Stimulated activated CD4-positive, alpha-beta T cell treated with anti-CD3 and anti-CD28 coated beads, Interleukin-4, amount 100 ng/mL, for 48 hours (primary cell): ENCODE data around the gene DOCK4.

Experiments used
- DNase-seq, 2 donors: peaks; one replicate each; pipeline ENCODE4 v3.0.0-alpha.2; 2020; ENCODE audit warnings: low read depth in 2 of 2

The DOCK4 gene

GRCh38 chr7:112159351-112159750 is 46.8 kb downstream of the DOCK4 start:
- no peak for DNase-seq

DNA sequence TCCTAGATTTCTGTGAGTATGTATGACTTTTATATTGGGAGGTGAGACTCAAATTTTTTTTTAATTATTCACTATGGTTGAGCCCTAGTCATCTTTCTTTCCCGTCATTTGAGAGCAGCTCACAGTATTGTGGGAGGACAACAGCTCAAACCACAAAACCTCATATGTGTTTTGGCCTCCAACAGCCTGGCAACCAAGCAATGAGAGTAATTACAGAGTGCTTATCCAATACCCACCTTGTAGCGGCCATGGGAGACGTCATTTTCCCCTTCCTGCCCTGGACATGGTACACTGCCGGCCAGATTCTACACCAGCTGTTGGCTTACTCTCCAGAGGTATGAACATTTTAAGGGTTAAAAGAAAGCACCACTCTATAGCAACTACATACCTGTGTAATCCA is 49.1 kb downstream of the DOCK4 start:
- DNase-seq = no peak

DNA sequence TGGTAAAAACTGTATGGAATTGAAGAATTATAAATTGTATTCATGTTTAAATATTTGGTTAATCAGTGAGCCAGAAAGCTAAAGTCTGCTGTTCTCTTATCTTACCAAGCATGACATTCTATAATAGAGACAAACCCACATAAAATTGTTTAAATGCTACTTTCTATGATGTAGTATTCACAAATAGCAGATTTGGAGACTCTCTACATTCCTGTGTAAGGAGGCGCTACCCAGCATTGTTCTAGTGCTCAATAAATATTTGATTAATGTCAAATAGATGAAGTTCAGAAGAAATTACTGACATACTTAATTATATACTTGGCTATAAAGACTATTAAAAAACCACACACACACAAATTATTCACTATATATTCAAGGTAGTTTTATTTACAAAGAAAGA is 49.8 kb downstream of the DOCK4 start:
- DNase-seq = no peak

DNA sequence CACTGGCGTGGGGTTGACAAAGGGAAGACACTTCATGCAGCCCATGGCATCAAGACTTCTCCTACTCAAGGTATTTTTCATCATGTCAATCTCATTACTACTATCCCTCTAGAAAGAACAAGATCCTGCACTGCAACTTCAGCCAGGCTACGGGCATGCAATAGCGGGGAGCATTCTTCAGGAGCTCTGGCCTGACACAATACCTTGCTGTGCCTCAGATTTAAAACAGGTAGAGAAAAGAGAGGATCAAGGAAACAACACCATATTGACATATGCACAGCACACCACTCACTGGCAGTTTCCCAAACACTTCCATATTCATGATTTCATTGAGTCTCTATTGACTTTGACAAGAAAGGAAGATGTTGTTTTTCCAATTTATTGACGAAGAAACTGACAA is 51.5 kb downstream of the DOCK4 start:
- DNase-seq = no peak

DNA sequence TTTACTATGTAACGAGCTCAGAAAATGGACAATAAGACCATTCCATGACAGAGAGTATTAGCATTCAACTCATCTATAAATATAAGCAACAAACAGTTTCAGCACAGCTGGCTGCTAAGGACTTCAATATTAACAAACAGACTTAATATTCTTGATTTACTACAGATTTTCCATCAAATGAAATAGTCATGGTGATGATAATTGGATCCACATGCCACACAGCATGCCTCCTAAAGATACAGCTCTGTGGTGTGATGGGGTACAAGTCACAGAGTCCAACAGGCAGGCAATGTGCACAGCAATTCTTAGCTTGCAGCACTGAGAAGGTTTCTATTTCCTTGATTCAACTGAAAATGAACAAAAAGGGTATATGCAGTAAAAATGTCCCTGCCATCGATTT is 54.0 kb downstream of the DOCK4 start:
- DNase-seq = no peak

GRCh38 chr7:112150823-112151641 is 55.2 kb downstream of the DOCK4 start:
- no peak for DNase-seq

GRCh38 chr7:112149734-112150133 is 56.5 kb downstream of the DOCK4 start:
- DNase-seq = no peak

- DNase-seq = no peak
These were observed 58.3 kb downstream of the DOCK4 start for GRCh38 chr7:112147793-112148361.

DNA sequence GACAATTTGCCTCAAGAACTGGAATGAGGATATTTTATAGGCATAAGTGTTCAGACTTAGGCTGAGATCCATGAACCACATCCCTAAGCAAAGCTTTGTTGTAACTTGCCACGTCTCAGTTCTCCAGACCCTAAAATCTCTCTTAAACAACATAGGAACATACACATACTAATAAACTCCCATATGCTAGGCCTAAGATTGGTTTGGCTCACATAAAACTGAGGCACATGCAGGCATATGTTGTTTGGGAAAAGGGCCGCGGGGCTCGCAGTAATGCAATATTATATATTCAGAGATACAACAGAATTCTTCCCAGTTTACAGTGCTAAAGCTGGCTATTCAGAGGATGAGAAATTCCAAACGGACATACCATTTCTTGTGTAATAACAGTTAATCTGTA is 61.0 kb downstream of the DOCK4 start:
- no peak for DNase-seq

GRCh38 chr7:112144284-112145059 is 61.7 kb downstream of the DOCK4 start:
- DNase-seq = no peak

DNA sequence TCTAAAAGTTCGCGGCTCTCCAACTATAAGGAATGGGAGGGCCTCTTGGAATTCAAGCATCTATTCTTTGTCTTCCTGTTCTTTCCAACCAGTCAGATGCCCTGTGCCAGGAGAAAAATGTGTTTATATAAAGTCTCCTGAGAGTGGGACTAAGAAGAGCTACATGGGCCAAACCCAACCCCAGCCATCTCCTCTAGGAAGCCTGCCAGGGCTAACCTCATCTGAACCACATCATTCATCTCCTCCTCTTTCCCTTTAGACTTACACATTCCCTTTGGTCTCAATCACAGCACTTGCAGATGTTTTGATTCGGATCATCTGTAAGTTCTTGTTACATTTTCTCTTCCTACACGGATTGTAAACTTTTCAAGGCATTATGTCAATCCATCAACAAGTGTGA is 62.6 kb downstream of the DOCK4 start:
- DNase-seq = no peak

DNA sequence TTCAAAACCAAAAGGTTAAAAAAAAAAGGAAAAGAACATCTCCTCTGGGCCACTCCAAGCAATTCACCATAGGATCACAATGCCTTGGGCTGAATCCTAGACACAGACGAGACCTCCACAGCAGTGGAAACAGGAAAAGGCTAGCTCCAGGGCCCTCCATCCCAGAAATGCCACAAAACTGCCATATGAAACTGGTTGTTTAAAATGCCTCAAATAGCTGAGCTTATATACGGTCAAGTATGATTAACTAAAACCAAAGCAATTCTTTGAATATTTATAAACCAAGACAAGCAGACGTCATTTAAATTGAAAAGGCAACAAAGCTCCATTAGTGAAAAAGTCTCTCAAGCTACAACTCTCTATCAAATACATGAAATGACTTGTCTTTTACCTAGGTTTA is 63.1 kb downstream of the DOCK4 start:
- DNase-seq = no peak

DNA sequence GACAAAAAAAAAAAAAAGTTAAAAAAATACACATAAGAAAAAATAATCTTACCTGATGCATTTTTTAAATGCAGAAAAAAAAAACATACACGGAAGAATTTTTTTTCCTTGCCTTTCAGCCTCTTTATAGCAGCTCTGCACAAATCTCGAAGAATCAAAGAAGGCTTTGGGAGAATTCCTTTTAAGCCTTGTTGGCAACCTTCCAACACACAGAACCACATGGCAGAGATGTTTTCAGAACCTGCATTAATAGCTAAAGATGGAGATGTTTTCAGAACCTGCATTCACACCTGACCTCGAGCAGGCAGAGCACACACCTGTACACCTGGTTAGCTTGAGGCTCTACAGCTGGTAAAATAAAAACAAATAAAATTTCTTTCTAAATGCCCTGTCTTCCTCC is 65.6 kb downstream of the DOCK4 start:
- no peak for DNase-seq

GRCh38 chr7:112138938-112139337 is 67.3 kb downstream of the DOCK4 start:
- no peak for DNase-seq

GRCh38 chr7:112138325-112138852 is 67.8 kb downstream of the DOCK4 start:
- no peak for DNase-seq

DNA sequence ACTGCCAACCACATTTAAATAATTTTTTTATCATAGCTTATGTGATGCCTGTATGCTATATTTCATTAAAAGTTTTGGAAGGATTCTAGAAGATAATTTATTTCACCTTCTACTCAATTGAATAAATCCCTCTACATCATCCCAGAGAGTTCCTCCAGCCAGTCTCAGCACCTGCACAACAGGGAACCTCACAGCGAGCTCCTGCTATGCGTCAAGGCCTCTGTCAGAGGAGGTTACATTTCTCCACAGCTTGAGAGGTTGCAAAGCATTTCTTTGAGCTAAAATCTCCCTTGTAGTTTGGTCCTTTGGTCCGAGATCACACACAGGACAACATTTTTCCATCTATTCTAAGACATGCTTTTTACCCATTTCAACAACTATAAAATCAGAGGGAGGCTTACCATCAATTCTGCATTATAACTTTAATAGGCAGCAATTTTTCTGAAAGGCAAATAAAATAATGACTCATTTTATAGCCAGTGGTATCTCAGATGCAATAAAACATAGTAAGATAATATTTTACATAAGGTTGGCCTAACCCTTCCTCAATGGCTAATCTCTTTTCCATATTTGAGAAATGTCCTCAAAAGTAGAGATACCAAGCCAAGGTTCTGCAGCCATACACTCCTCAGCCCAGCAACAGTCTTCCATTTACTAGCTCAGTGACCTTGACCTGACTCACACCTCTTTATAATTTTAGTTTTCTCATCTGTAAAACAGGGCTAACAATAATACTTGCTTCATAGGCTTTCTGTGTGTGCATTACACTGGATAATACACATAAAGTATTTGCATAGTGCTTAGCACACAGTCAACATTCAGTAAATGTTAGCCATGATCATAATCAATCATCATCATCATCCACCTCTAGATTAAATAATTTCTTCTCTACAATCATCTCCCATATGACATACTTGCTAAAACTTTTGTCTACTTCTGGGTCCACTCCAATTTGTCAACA is 68.8 kb downstream of the DOCK4 start:
- DNase-seq = no peak

DNA sequence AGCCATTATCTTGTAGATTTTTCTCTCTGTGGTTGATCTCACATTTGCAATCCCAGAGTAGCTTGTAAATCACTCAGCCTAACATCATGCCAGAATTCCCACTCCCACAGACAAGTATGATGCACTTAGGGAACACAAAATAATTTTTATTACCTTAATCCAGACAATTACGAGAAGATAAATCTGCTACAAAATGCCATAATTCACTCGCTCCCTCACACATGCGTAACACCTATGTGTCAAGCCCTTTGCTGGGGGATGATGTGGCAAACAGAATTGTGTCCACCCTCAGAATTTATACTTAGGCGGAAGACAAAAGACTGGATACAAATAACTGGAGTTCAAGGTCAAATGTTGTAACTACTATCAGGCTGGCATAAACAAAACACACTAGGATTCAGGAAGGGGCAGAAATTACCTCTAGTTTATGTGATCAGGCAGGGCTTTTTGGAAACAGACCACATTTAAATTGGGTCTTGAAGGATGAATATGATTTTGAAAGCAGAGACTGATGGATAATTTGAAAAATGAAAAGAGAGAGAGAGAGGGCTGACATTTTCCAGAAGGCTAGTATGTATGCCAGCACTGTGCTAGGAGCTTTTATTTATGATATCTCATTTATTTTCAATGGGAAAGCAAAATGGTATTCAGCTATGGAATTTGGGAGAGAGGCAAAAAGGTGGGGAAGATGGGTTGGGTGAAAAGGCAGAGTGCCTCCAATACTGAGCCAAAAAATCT is 69.8 kb downstream of the DOCK4 start:
- no peak for DNase-seq

DNA sequence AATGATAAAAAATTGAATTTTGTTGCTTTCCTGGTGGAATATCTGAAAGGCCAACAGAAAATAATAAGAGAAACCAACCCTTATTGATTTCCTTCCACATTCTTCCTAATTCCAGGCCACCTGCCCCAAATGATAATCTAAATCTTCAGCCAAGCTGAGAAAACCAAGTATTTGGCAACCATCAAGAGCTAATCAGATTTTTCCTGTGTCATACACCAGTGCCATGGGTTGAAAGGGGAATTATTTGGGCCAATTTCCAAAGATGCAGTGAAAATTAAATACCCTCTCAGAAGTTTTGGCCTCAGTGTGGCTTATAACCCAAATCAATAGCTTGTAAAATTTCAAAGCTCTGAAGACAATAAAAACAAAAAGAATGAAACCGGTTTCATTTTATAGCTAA is 70.4 kb downstream of the DOCK4 start:
- DNase-seq = no peak

DNA sequence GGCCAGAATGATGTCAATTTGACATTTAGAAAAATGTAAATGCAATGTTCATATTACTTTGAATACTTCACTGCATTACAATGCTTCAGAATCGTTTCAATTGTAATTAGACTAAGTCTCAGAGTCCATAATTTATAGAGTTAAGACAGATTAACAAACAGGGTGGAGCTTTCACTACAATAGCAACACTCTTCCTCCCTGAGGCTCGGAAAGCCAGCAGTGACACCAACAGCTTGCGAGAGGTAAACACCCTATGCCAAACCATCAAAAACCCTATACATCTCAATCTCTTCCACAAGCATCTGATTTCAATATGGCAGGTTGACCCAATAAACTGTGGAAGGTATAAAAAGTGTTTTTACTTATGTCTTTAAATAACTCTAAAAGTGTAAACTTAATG is 72.2 kb downstream of the DOCK4 start:
- DNase-seq = no peak

DNA sequence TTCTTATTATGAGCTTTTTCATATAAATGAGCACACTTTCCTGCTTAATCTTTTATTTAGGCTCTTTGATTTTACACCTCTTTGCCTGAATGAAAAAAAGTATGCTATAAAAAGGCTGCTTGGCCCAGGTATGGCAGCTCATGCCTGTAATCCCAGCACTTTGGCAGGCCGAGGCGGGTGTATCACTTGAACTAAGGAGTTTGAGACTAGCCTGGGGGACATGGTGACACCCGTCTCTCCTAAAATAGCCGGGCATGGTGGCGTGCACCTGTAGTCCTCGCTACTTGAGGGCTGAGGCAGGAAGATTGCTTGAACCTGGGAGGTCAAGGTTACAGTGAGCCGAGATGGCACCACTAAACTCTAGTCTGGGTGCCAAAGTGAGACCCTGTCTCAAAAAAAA is 72.9 kb downstream of the DOCK4 start:
- DNase-seq = no peak
